HG03521 (cell line): Measurements from ENCODE around the gene MAML3.
"Not testable (repeated sequence)": the region's sequence is repeated elsewhere in the genome, so short reads cannot be mapped to it uniquely, and the experiment has no call there.

Experiments used
- ATAC-seq: cut with Tn5 transposase; IDR thresholded peaks from one replicate; pipeline ENCODE4 v1.9.1; 2021; ENCODE audit warnings: mild to moderate bottlenecking, moderate library complexity; ENCODE audit not compliant: unreplicated experiment

Gene MAML3

GRCh38 chr4:139969635-139970266 lies 184.2 kb downstream of the MAML3 start:
- ATAC-seq, result no peak

- no peak for ATAC-seq
Measured at GRCh38 chr4:139968831-139969230, 185.2 kb downstream of the MAML3 start.

GRCh38 chr4:139966383-139966782 lies 187.6 kb downstream of the MAML3 start:
- no peak for ATAC-seq

GRCh38 chr4:139965789-139966188 lies 188.2 kb downstream of the MAML3 start:
- ATAC-seq, result no peak

- no peak for ATAC-seq
Measured at GRCh38 chr4:139963708-139964107, 190.3 kb downstream of the MAML3 start.

- no peak for ATAC-seq
Measured at GRCh38 chr4:139962130-139962684, 191.8 kb downstream of the MAML3 start.

- ATAC-seq, result no peak
Measured at GRCh38 chr4:139961344-139961946, 192.5 kb downstream of the MAML3 start.

- no peak for ATAC-seq
Measured at GRCh38 chr4:139959396-139959795, 194.6 kb downstream of the MAML3 start.

- no peak for ATAC-seq
Measured at GRCh38 chr4:139958739-139959098, 195.3 kb downstream of the MAML3 start.

- ATAC-seq, result no peak
Measured at GRCh38 chr4:139957986-139958738, 195.8 kb downstream of the MAML3 start.

GRCh38 chr4:139957065-139957464 lies 196.9 kb downstream of the MAML3 start:
- ATAC-seq, result no peak

- ATAC-seq, result no peak
Measured at GRCh38 chr4:139956507-139957017, 197.4 kb downstream of the MAML3 start.

GRCh38 chr4:139955600-139955999 lies 198.4 kb downstream of the MAML3 start:
- ATAC-seq, result no peak

GRCh38 chr4:139954512-139954911 lies 199.5 kb downstream of the MAML3 start:
- no peak for ATAC-seq

- no peak for ATAC-seq
Measured at GRCh38 chr4:139951021-139951420, 203.0 kb downstream of the MAML3 start.

GRCh38 chr4:139950568-139950967 lies 203.4 kb downstream of the MAML3 start:
- ATAC-seq, result peak; percentile 92

GRCh38 chr4:139944916-139945315 lies 209.1 kb downstream of the MAML3 start:
- not testable (repeated sequence) for ATAC-seq

GRCh38 chr4:139943277-139943676 lies 210.7 kb downstream of the MAML3 start:
- ATAC-seq, result no peak

GRCh38 chr4:139942241-139942640 lies 211.7 kb downstream of the MAML3 start:
- ATAC-seq, result no peak

- no peak for ATAC-seq
Measured at GRCh38 chr4:139940600-139940999, 213.4 kb downstream of the MAML3 start.

- ATAC-seq, result no peak
Measured at GRCh38 chr4:139938414-139938813, 215.6 kb downstream of the MAML3 start.

- no peak for ATAC-seq
Measured at GRCh38 chr4:139935911-139936310, 218.1 kb downstream of the MAML3 start.
